ENCODE results near the gene PDLIM3.

DNA sequence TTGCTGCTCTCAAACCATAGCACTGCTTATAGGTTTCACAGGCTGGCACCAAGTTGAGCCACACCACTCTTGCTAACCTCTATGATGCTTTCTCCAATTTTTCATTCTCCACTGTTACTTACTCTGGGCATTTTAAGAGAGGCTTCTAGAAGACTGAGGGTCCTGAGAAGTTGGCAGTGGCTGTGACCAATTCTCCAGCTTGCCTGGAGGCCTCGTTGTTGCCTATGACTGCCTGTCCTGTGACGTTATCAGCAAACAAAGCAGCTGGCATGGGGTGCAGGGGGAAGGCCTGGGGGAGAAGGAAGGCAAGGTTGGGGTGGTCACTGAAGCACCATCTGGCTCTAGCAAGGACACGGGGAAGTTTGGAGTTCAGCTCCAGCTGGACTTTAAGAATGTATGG, 30.4 kb upstream of the PDLIM3 start:
- TF ChIP-seq, protein P1, sequence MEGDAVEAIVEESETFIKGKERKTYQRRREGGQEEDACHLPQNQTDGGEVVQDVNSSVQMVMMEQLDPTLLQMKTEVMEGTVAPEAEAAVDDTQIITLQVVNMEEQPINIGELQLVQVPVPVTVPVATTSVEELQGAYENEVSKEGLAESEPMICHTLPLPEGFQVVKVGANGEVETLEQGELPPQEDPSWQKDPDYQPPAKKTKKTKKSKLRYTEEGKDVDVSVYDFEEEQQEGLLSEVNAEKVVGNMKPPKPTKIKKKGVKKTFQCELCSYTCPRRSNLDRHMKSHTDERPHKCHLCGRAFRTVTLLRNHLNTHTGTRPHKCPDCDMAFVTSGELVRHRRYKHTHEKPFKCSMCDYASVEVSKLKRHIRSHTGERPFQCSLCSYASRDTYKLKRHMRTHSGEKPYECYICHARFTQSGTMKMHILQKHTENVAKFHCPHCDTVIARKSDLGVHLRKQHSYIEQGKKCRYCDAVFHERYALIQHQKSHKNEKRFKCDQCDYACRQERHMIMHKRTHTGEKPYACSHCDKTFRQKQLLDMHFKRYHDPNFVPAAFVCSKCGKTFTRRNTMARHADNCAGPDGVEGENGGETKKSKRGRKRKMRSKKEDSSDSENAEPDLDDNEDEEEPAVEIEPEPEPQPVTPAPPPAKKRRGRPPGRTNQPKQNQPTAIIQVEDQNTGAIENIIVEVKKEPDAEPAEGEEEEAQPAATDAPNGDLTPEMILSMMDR (IDR thresholded peaks at IDR 0.05; ENCODE audit: low read length), result no peak
- no peak for TF ChIP-seq EZH2 (optimal IDR thresholded peaks at IDR 0.05; ENCODE audit: low read depth, low read length)
- no peak for TF ChIP-seq EZH2phosphoT487 (IDR thresholded peaks at IDR 0.05; ENCODE audit: low read length)

Data from MM.1S (cell line).